Liver (tissue), 9 donors: ENCODE results near the gene RPTOR. TPM values are rescaled to one million over a fixed set of nuclear protein-coding genes. Genes with fewer than 3 reads are reported as not detected.

ENCODE experiments used
- DNase-seq: peaks from one replicate; pipeline ENCODE4 v3.0.0-alpha.2; 2017; ENCODE audit warnings: low spot score
- H3K27ac ChIP-seq, 2 donors: one replicate each; pipeline ENCODE4 v1.7.0; 2013; ENCODE audit warnings: inconsistent platforms in 2 of 2, low read length in 2 of 2, control low read depth in 1 of 2, low read depth in 1 of 2, mild to moderate bottlenecking in 1 of 2
- H3K27me3 ChIP-seq, 4 donors: one replicate each; pipeline versions ENCODE4 v1.6.1 to v1.7.0; 2013; ENCODE audit warnings: low read length in 3 of 4, inconsistent platforms in 1 of 4, mild to moderate bottlenecking in 1 of 4, moderate library complexity in 1 of 4; ENCODE audit not compliant: control insufficient read depth in 4 of 4, insufficient read depth in 4 of 4
- H3K36me3 ChIP-seq, 4 donors: one replicate each; pipeline versions ENCODE4 v1.6.1 to v1.7.0; 2013; ENCODE audit warnings: low read length in 3 of 4, mild to moderate bottlenecking in 3 of 4, low read depth in 1 of 4, moderate library complexity in 1 of 4; ENCODE audit not compliant: control insufficient read depth in 4 of 4, insufficient read depth in 3 of 4
- H3K4me1 ChIP-seq, 4 donors: one replicate each; pipeline versions ENCODE4 v1.6.1 to v1.7.0; 2013; ENCODE audit warnings: low read length in 3 of 4, mild to moderate bottlenecking in 3 of 4, moderate library complexity in 1 of 4; ENCODE audit not compliant: control insufficient read depth in 4 of 4, insufficient read depth in 4 of 4
- H3K4me3 ChIP-seq, 3 donors: one replicate each; pipeline versions ENCODE4 v1.6.1 to v1.7.0; 2013; ENCODE audit warnings: low read length in 3 of 3, control low read depth in 1 of 3, low read depth in 1 of 3, mild to moderate bottlenecking in 1 of 3
- H3K9ac ChIP-seq, 2 donors: one replicate each; pipeline ENCODE4 v1.7.0; 2013; ENCODE audit warnings: low read length in 2 of 2, mild to moderate bottlenecking in 2 of 2, moderate library complexity in 2 of 2, control low read depth in 1 of 2, low read depth in 1 of 2
- H3K9me3 ChIP-seq, 4 donors: one replicate each; pipeline versions ENCODE4 v1.6.1 to v1.7.0; 2013; ENCODE audit warnings: low read length in 3 of 4; ENCODE audit not compliant: control insufficient read depth in 4 of 4
- ATF3 ChIP-seq: IDR thresholded peaks from 2 replicates; pipeline ENCODE4 v1.6.1; 2016; ENCODE audit warnings: antibody characterized with exemption
- CTCF ChIP-seq: fragments of 150-350 bp; IDR thresholded peaks from 2 replicates; pipeline ENCODE4 v1.5.1; 2017; ENCODE audit warnings: improper control_type of control experiment, low read depth, low read length; ENCODE audit not compliant: missing input control
- EGR1 ChIP-seq, 2 donors: IDR thresholded peaks; 2 replicates each; pipeline ENCODE4 v1.6.1; 2016 to 2018; ENCODE audit warnings: antibody characterized with exemption in 2 of 2, low read depth in 2 of 2
- FOXA1 ChIP-seq: IDR thresholded peaks from 2 replicates; pipeline ENCODE4 v1.6.1; 2016; ENCODE audit warnings: antibody characterized with exemption
- FOXA2 ChIP-seq: IDR thresholded peaks from 2 replicates; pipeline ENCODE4 v1.6.1; 2016; ENCODE audit warnings: antibody characterized with exemption
- HNF4A ChIP-seq, 2 donors: conservative IDR thresholded peaks; 2 replicates each; pipeline ENCODE4 v1.6.1; 2016; ENCODE audit warnings: antibody characterized with exemption in 2 of 2, mild to moderate bottlenecking in 2 of 2
- JUND ChIP-seq, 2 donors: IDR thresholded peaks; 2 replicates each; pipeline ENCODE4 v1.6.1; 2016; ENCODE audit warnings: antibody characterized with exemption in 2 of 2
- MAX ChIP-seq: IDR thresholded peaks from 2 replicates; pipeline ENCODE4 v1.6.1; 2016; ENCODE audit warnings: antibody characterized with exemption
- NR2F2 ChIP-seq: IDR thresholded peaks from 2 replicates; pipeline ENCODE4 v1.6.1; 2016; ENCODE audit warnings: antibody characterized with exemption
- RAD21 ChIP-seq, 2 donors: IDR thresholded peaks; 2 replicates each; pipeline ENCODE4 v1.6.1; 2016; ENCODE audit warnings: antibody characterized with exemption in 2 of 2, mild to moderate bottlenecking in 2 of 2
- REST ChIP-seq: IDR thresholded peaks from 2 replicates; pipeline ENCODE4 v1.6.1; 2016; ENCODE audit warnings: antibody characterized with exemption, mild to moderate bottlenecking
- RXRA ChIP-seq, 2 donors: IDR thresholded peaks; 2 replicates each; pipeline ENCODE4 v1.6.1; 2017 to 2018; ENCODE audit warnings: antibody characterized with exemption in 2 of 2, mild to moderate bottlenecking in 1 of 2
- SP1 ChIP-seq: IDR thresholded peaks from 2 replicates; pipeline ENCODE4 v1.6.1; 2018; ENCODE audit warnings: antibody characterized with exemption, mild to moderate bottlenecking
- TAF1 ChIP-seq: conservative IDR thresholded peaks from 2 replicates; pipeline ENCODE4 v1.6.1; 2016; ENCODE audit warnings: antibody characterized with exemption, mild to moderate bottlenecking
- YY1 ChIP-seq: IDR thresholded peaks from 2 replicates; pipeline ENCODE4 v1.6.1; 2016; ENCODE audit warnings: antibody characterized with exemption, mild to moderate bottlenecking
- ZBTB33 ChIP-seq: IDR thresholded peaks from 2 replicates; pipeline ENCODE4 v1.6.1; 2016; ENCODE audit warnings: antibody characterized with exemption
- WGBS: extraction: QIAGEN DNeasy Blood & Tissue Kit; methylation state at CpG from one replicate; pipeline ENCODE4 v1.1.7; 2013; 5-methylcytosine and 5-hydroxymethylcytosine counted together
- polyA plus RNA-seq, 2 donors: library from polyadenylated mRNA; stranded (reverse) in 1 of 2; unstranded in 1 of 2; fragments of 200-250 nt in 1 of 2; fragments of >200 nt in 1 of 2; fragmentation: Nextera tagmentation in 1 of 2; extraction: Ambion mirVana in 1 of 2; gene quantifications; one replicate each; pipeline versions ENCODE4 v1.2.1 to v1.2.3, GENCODE V29; 2013 to 2015
- total RNA-seq, 2 donors: library from RNA; depleted of rRNA; stranded (reverse); fragments of >200 nt; gene quantifications; one replicate each; pipeline ENCODE4 v1.2.3, GENCODE V29; 2014
- donor health status: healthy.
- donor health status: healthy.
- donor health status: healthy.
- donor health status: healthy.
- donor health status: healthy.

Gene RPTOR
- total and polyA plus RNA-seq, 4 donors, result 4.8 to 25.4 (median 11.6) TPM

GRCh38 chr17:80921741-80922579 is 377.3 kb downstream of the RPTOR start (continued):
- no peak for TF ChIP-seq ZBTB33
- TF ChIP-seq JUND (IDR thresholded peaks at IDR 0.05), result no peak
- TF ChIP-seq SP1, result no peak
- TF ChIP-seq MAX, result no peak

GRCh38 chr17:80922580-80923160 is 378.0 kb downstream of the RPTOR start:
- Histone ChIP-seq H3K27ac (no peak overlapping the region), H3K9ac (no peak overlapping the region), H3K9me3 (no peaks in the 10 kb centered on the region), H3K36me3 (peaks cover 8 to 47% (median 13%) of the 10 kb centered on the region in 4 donors), H3K4me1 (no peaks in the 10 kb centered on the region), H3K27me3 (no peaks in the 10 kb centered on the region), H3K4me3 (no peak overlapping the region)
- no peak for TF ChIP-seq FOXA1
- no peak for TF ChIP-seq TAF1
- TF ChIP-seq EGR1 (IDR thresholded peaks at IDR 0.05; ENCODE audit: low read depth in 2 of 2), result no peak
- TF ChIP-seq FOXA2, result no peak
- TF ChIP-seq REST, result no peak
- TF ChIP-seq JUND (IDR thresholded peaks at IDR 0.05), result no peak
- TF ChIP-seq RXRA (IDR thresholded peaks at IDR 0.05), result no peak
- no peak for TF ChIP-seq MAX
- no peak for TF ChIP-seq YY1
- no peak for TF ChIP-seq ATF3
- TF ChIP-seq RAD21 (IDR thresholded peaks at IDR 0.05), result no peak
- no peak for TF ChIP-seq CTCF
- TF ChIP-seq HNF4A (conservative IDR thresholded peaks at IDR 0.05), result no peak
- no peak for TF ChIP-seq NR2F2
- no peak for TF ChIP-seq SP1
- DNase-seq, result no peak
- 96% methylated on average over 33 of the region's 33 CpGs for WGBS
